GM23338 (cell line): ENCODE data around the gene RABGAP1L. TPM values are rescaled to one million over a fixed set of nuclear protein-coding genes. Genes with fewer than 3 reads are reported as not detected.
"Not testable (repeated sequence)": the region's sequence is repeated elsewhere in the genome, so short reads cannot be mapped to it uniquely, and the experiment has no call there.

Experiments used
- ATAC-seq: fragments of 200-7000 bp; cut with Tn5 transposase; 3 replicates; pipeline ENCODE4 v1.9.1; 2020
- DNase-seq: peaks from one replicate; pipeline ENCODE4 v3.0.0-alpha.2; 2015; ENCODE audit warnings: low spot score
- H2AFZ ChIP-seq: fragments of 200-600 bp; sonication (generic); 2 replicates; pipeline ENCODE4 v1.8.0; 2016; ENCODE audit warnings: antibody characterized with exemption, mild to moderate bottlenecking, moderate library complexity
- H3F3A ChIP-seq: fragments of 200-600 bp; sonication (generic); replicated peaks from 2 replicates; pipeline ENCODE4 v1.8.0; 2017; ENCODE audit warnings: antibody characterized with exemption, mixed run types, low read depth
- H3K27ac ChIP-seq: fragments of 200-600 bp; sonication (generic); 2 replicates; pipeline ENCODE4 v1.6.1; 2016; ENCODE audit warnings: low read depth
- H3K27me3 ChIP-seq: fragments of 200-600 bp; sonication (generic); 2 replicates; pipeline ENCODE4 v1.8.0; 2016; ENCODE audit warnings: mild to moderate bottlenecking, mixed run types, moderate library complexity; ENCODE audit not compliant: insufficient read depth
- H3K36me3 ChIP-seq: fragments of 200-600 bp; sonication (generic); 2 replicates; pipeline ENCODE4 v1.8.0; 2016; ENCODE audit warnings: mild to moderate bottlenecking; ENCODE audit not compliant: insufficient read depth
- H3K4me1 ChIP-seq: fragments of 200-600 bp; sonication (generic); 2 replicates; pipeline ENCODE4 v1.8.0; 2016; ENCODE audit warnings: mild to moderate bottlenecking, moderate library complexity; ENCODE audit not compliant: insufficient read depth
- H3K4me2 ChIP-seq: fragments of 200-600 bp; sonication (generic); 2 replicates; pipeline ENCODE4 v1.7.1; 2017; ENCODE audit warnings: mixed run types
- H3K4me3 ChIP-seq: fragments of 200-600 bp; sonication (generic); 2 replicates; pipeline ENCODE4 v1.6.1; 2016; ENCODE audit warnings: mixed run types
- H3K79me2 ChIP-seq: fragments of 200-600 bp; sonication (generic); replicated peaks from 2 replicates; pipeline ENCODE4 v1.8.0; 2017; ENCODE audit warnings: mild to moderate bottlenecking; ENCODE audit not compliant: insufficient read depth
- H3K9me2 ChIP-seq: fragments of 200-600 bp; sonication (generic); 2 replicates; pipeline ENCODE4 v1.8.0; 2017; ENCODE audit not compliant: insufficient read depth
- H4K20me1 ChIP-seq: fragments of 200-600 bp; sonication (generic); replicated peaks from 2 replicates; pipeline ENCODE4 v1.8.0; 2017; ENCODE audit warnings: mild to moderate bottlenecking; ENCODE audit not compliant: insufficient read depth
- H3K27ac Mint-ChIP-seq: 2 replicates; pipeline ENCODE4 v1.8.0; 2020; ENCODE audit warnings: inconsistent platforms, mild to moderate bottlenecking, moderate library complexity, mixed read lengths
- H3K27me3 Mint-ChIP-seq: 3 replicates; pipeline ENCODE4 v1.8.0; 2022; ENCODE audit warnings: low read depth, mild to moderate bottlenecking, moderate library complexity, mixed read lengths, inconsistent platforms; ENCODE audit not compliant: insufficient read depth, poor library complexity
- H3K36me3 Mint-ChIP-seq: 3 replicates; pipeline ENCODE4 v1.8.0; 2021; ENCODE audit warnings: low read depth, mild to moderate bottlenecking, inconsistent platforms, moderate library complexity, mixed read lengths
- H3K4me1 Mint-ChIP-seq: 3 replicates; pipeline ENCODE4 v1.8.0; 2020; ENCODE audit warnings: mild to moderate bottlenecking, inconsistent platforms, mixed read lengths
- H3K4me3 Mint-ChIP-seq: 3 replicates; pipeline ENCODE4 v1.8.0; 2021; ENCODE audit warnings: moderate library complexity, mild to moderate bottlenecking, inconsistent platforms, mixed read lengths
- H3K9me3 Mint-ChIP-seq: 3 replicates; pipeline ENCODE4 v1.8.0; 2020; ENCODE audit warnings: moderate library complexity, mild to moderate bottlenecking, inconsistent platforms, mixed read lengths
- CREB1 ChIP-seq: fragments of 250-450 bp; sonication (Bioruptor Pico); IDR thresholded peaks from 2 replicates; pipeline ENCODE4 v1.5.0; 2020; ENCODE audit warnings: low read depth, mild to moderate bottlenecking, moderate library complexity
- CTCF ChIP-seq, 2 experiments: fragments of 200-600 bp in 1 of 2; sonication (generic) in 1 of 2; conservative IDR thresholded peaks; 2 replicates each; pipeline versions ENCODE4 v1.5.1 to v1.6.1; 2016 to 2017; ENCODE audit warnings: antibody characterized with exemption in 2 of 2, low read depth in 2 of 2, mild to moderate bottlenecking in 2 of 2, moderate library complexity in 1 of 2
- EZH2 ChIP-seq: fragments of 200-600 bp; sonication (generic); IDR thresholded peaks from one replicate; pipeline ENCODE4 v1.8.0; 2017; ENCODE audit warnings: antibody characterized with exemption, mild to moderate bottlenecking, low read depth; ENCODE audit not compliant: unreplicated experiment
- EZH2phosphoT487 ChIP-seq: fragments of 200-600 bp; sonication (generic); IDR thresholded peaks from one replicate; pipeline ENCODE4 v1.8.1; 2018; ENCODE audit warnings: antibody characterized with exemption; ENCODE audit not compliant: unreplicated experiment
- JUNB ChIP-seq: IDR thresholded peaks from one replicate; pipeline ENCODE4 v1.6.1; 2016; ENCODE audit warnings: antibody characterized with exemption; ENCODE audit not compliant: unreplicated experiment
- NANOG ChIP-seq: IDR thresholded peaks from 2 replicates; pipeline ENCODE4 v1.6.1; 2016; ENCODE audit warnings: antibody characterized with exemption, borderline replicate concordance
- POLR2AphosphoS5 ChIP-seq: IDR thresholded peaks from 2 replicates; pipeline ENCODE4 v1.6.1; 2016; ENCODE audit warnings: antibody characterized with exemption, low read depth
- STAT1 ChIP-seq: IDR thresholded peaks from one replicate; pipeline ENCODE4 v1.6.1; 2016; ENCODE audit warnings: antibody characterized with exemption; ENCODE audit not compliant: unreplicated experiment
- ZNF114 ChIP-seq: fragments of 250-450 bp; sonication (Bioruptor Pico); IDR thresholded peaks from 2 replicates; pipeline ENCODE4 v1.5.0; 2020; ENCODE audit warnings: mild to moderate bottlenecking, moderate library complexity
- ZNF331 ChIP-seq: fragments of 250-450 bp; sonication (Bioruptor Pico); IDR thresholded peaks from 2 replicates; pipeline ENCODE4 v1.5.0; 2020; ENCODE audit warnings: low read depth, mild to moderate bottlenecking, moderate library complexity
- ZNF462 ChIP-seq: fragments of 250-450 bp; sonication (Bioruptor Pico); IDR thresholded peaks from 2 replicates; pipeline ENCODE4 v1.5.0; 2020; ENCODE audit warnings: mild to moderate bottlenecking, moderate library complexity
- polyA plus RNA-seq: library from polyadenylated mRNA; unstranded; fragments of >200 nt; fragmentation: Nextera tagmentation; extraction: Ambion mirVana; gene quantifications from 2 replicates; pipeline ENCODE4 v1.2.1, GENCODE V29; 2016
- total RNA-seq: library from RNA; depleted of rRNA; stranded (reverse); fragments of >200 nt; shearing (Covaris generic); gene quantifications from 2 replicates; pipeline ENCODE4 v1.2.3, GENCODE V29; 2014

Gene RABGAP1L
- total and polyA plus RNA-seq, 2 experiments from 2014 or later = 83.2 to 136 TPM

GRCh38 chr1:174617905-174618304 lies 458.6 kb downstream of the RABGAP1L start:
- H3K36me3 ChIP-seq, H3K27me3 Mint-ChIP-seq, H3K27ac Mint-ChIP-seq, H3K4me1 Mint-ChIP-seq, H3K4me3 Mint-ChIP-seq, H3K27ac ChIP-seq, H3K4me3 ChIP-seq, H2AFZ ChIP-seq, H3K4me1 ChIP-seq, H3K27me3 ChIP-seq, ATAC-seq, H3K4me2 ChIP-seq, H3K9me2 ChIP-seq, DNase-seq, H3K79me2 ChIP-seq, H3F3A ChIP-seq, H4K20me1 ChIP-seq: not testable (repeated sequence)
- Mint-ChIP-seq H3K9me3 (peaks cover 75% of the 10 kb centered on the region), H3K36me3 (peaks cover 33% of the 10 kb centered on the region)

GRCh38 chr1:174623324-174624035 lies 464.2 kb downstream of the RABGAP1L start:
- Mint-ChIP-seq H3K27ac (no peak overlapping the region), H3K36me3 (peaks cover 5% of the 10 kb centered on the region; the same call in 1 of the 3 replicates), H3K27me3 (no peaks in the 10 kb centered on the region), H3K4me3 (no peak overlapping the region), H3K4me1 (no peaks in the 10 kb centered on the region), H3K9me3 (peaks cover 33% of the 10 kb centered on the region)
- no peaks in the 10 kb centered on the region for H3K9me2 ChIP-seq
- H3K4me3 ChIP-seq = no peak overlapping the region
- DNase-seq (no peak), ATAC-seq (no peak)
- H3K36me3 ChIP-seq = no peaks in the 10 kb centered on the region
- no peak overlapping the region for H2AFZ ChIP-seq
- H3K4me1 ChIP-seq = no peaks in the 10 kb centered on the region
- H3F3A ChIP-seq = no peaks in the 10 kb centered on the region
- no peak overlapping the region for H3K4me2 ChIP-seq
- no peak overlapping the region for H3K27ac ChIP-seq
- H3K27me3 ChIP-seq = no peaks in the 10 kb centered on the region
- no peaks in the 10 kb centered on the region for H3K79me2 ChIP-seq
- no peaks in the 10 kb centered on the region for H4K20me1 ChIP-seq
- TF ChIP-seq NANOG (no peak), ZNF331 (CRISPR knock-in tag) (no peak), POLR2AphosphoS5 (no peak), ZNF114 (no peak), CTCF (conservative IDR thresholded peaks at IDR 0.05; ENCODE audit: low read depth in 2 of 2) (no peak), CREB1 (CRISPR knock-in tag) (no peak), EZH2phosphoT487 (no peak), STAT1 (no peak), EZH2 (no peak), ZNF462 (CRISPR knock-in tag) (no peak), JUNB (no peak)
